Stimulated activated CD4-positive, alpha-beta T cell treated with anti-CD3 and anti-CD28 coated beads, Interleukin-4, amount 100 ng/mL, for 1 hour (primary cell): ENCODE measurements around the gene HPSE2.

Source experiments
- DNase-seq: peaks from one replicate; pipeline ENCODE4 v3.0.0-alpha.2; 2020

Gene HPSE2

GRCh38 chr10:98817396-98817795 lies 418.3 kb downstream of the HPSE2 start:
- no peak for DNase-seq

GRCh38 chr10:98815039-98815885 lies 420.4 kb downstream of the HPSE2 start:
- no peak for DNase-seq

- no peak for DNase-seq
These were observed 421.2 kb downstream of the HPSE2 start for GRCh38 chr10:98814470-98814869.

- DNase-seq = no peak
These were observed 427.3 kb downstream of the HPSE2 start for GRCh38 chr10:98808282-98808892.

GRCh38 chr10:98800263-98800662 lies 435.4 kb downstream of the HPSE2 start:
- no peak for DNase-seq

- DNase-seq = no peak
These were observed 440.2 kb downstream of the HPSE2 start for GRCh38 chr10:98795467-98795866.

GRCh38 chr10:98790817-98791216 lies 444.8 kb downstream of the HPSE2 start:
- DNase-seq = no peak

- no peak for DNase-seq
These were observed 457.3 kb downstream of the HPSE2 start for GRCh38 chr10:98778277-98778759.

GRCh38 chr10:98758463-98758862 lies 477.2 kb downstream of the HPSE2 start:
- no peak for DNase-seq

- no peak for DNase-seq
These were observed 487.4 kb downstream of the HPSE2 start for GRCh38 chr10:98748298-98748697.

- no peak for DNase-seq
These were observed 490.0 kb downstream of the HPSE2 start for GRCh38 chr10:98745645-98746044.

- no peak for DNase-seq
These were observed 515.1 kb downstream of the HPSE2 start for GRCh38 chr10:98720551-98720950.

GRCh38 chr10:98713586-98713985 lies 522.1 kb downstream of the HPSE2 start:
- DNase-seq = no peak

- DNase-seq = no peak
These were observed 539.1 kb downstream of the HPSE2 start for GRCh38 chr10:98696516-98696915.

- DNase-seq = no peak
These were observed 540.8 kb downstream of the HPSE2 start for GRCh38 chr10:98694883-98695282.

GRCh38 chr10:98694014-98694413 lies 541.6 kb downstream of the HPSE2 start:
- DNase-seq = no peak

- DNase-seq = no peak
These were observed 548.0 kb downstream of the HPSE2 start for GRCh38 chr10:98687685-98688084.

- DNase-seq = no peak
These were observed 551.4 kb downstream of the HPSE2 start for GRCh38 chr10:98684019-98684899.

GRCh38 chr10:98676895-98677294 lies 558.8 kb downstream of the HPSE2 start:
- DNase-seq = no peak

- DNase-seq = no peak
These were observed 559.8 kb downstream of the HPSE2 start for GRCh38 chr10:98675902-98676301.

GRCh38 chr10:98673171-98673782 lies 562.4 kb downstream of the HPSE2 start:
- DNase-seq = no peak

- DNase-seq = no peak
These were observed 568.6 kb downstream of the HPSE2 start for GRCh38 chr10:98667081-98667480.

GRCh38 chr10:98666276-98666675 lies 569.4 kb downstream of the HPSE2 start:
- DNase-seq = no peak
